IPS-NIHi7 (cell line): ENCODE measurements around the gene RUBCN.
"Not testable (repeated sequence)": the region's sequence is repeated elsewhere in the genome, so short reads cannot be mapped to it uniquely, and the experiment has no call there.

Experiments
- DNase-seq: peaks from one replicate; pipeline ENCODE4 v3.0.0; 2012; ENCODE audit warnings: mixed read lengths; ENCODE audit errors: extremely low spot score

RUBCN gene

GRCh38 chr3:197685546-197685945, 51.2 kb downstream of the RUBCN start:
- DNase-seq: no peak

- no peak for DNase-seq
These were observed 53.5 kb downstream of the RUBCN start for GRCh38 chr3:197683191-197683590.

DNA sequence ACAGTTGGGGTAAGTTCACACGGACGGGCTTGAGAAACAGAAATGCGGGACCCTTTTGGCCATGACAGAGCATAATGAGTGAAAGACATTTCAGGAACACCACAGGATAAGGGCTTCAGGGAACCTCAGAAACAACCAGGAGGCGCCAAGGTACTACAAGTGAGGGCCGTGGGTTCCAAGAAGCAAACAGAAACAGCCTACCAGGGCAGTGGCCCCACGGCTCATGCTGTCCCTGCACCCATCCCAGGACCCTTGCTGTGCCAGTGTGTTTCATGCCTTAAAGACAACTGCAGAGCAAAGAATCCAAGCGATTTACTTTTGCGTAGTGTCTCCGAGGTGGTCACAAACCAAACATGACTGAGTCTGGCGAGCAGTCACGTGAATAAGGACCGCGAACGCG, 54.0 kb downstream of the RUBCN start:
- peak; percentile 31 for DNase-seq

GRCh38 chr3:197680955-197681521, 55.7 kb downstream of the RUBCN start:
- DNase-seq: peak; percentile 61

GRCh38 chr3:197675951-197676350, 60.8 kb downstream of the RUBCN start:
- DNase-seq: no peak

DNA sequence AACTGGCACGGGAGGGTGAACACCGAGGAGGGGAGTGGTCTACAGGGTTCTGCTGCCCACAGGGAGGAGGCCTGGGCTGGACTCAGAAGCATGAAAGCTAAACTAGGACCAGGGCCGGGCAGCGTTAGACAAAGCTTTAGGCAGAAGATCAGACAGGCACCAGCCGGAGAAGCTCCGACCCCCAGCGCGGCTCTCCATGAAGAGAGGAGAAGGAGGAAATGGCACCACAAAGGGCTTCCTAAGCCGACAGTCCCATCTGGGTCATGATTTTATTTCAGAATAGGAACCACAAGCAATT, 61.2 kb downstream of the RUBCN start:
- DNase-seq: no peak

DNA sequence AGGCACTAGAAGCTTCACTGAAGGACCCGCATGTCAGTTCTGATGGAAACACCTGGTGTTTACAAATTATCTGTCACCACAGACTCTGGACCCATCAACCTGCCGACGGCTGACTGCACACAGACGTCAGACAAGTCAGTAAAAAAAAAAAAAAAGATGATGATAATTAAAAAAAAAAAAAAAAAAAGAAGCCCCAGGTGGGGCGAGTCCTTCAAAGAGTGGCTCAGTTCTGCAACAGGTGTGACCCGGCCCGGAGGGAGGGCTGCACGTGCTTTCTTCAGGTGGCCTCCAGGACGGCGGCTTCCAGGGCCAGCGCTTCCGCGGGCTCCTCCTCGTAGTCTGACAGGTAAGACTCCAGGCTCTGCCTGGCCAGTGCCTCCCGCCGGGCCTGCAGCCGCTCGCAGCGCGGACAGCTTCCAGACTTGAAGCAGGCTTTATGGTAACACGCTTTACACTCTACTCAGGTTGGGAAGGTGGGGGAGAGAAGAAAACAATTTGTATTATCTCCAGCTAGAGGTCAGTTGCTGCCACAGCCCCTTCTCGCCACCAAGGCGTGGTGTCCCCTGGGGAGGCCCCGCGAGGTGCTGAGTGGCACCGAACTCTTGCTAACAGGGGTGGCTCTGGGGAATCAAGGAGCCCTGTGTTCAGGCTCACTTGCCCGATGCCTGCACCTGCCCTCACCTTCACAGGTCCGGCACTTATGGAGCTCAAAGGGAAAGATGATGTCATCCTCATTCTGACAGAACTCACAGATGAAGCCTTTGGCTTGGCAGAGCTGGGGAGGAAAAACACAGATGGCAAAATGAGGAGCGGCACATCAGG, 61.8 kb downstream of the RUBCN start:
- DNase-seq: no peak

- DNase-seq: no peak
These were observed 63.5 kb downstream of the RUBCN start for GRCh38 chr3:197673170-197673569.

DNA sequence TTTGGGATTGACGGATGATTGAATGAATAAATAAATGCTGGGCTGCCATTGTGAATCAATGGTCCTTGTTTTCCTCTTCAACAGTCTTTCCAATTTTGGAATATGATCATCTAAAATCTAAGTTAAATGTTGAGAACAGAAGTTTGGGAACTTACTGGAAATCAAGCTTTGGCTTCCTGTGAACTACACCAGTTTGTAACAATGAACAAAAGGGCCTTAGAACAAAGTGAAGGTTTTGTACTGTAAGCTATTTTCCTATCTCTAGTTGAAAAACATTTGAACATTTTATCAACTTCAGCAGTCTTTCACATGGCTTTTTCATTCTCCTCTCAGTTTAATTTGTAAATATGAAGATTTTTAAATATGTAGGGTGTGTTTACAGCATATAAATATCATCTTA, 66.3 kb downstream of the RUBCN start:
- DNase-seq: no peak

DNA sequence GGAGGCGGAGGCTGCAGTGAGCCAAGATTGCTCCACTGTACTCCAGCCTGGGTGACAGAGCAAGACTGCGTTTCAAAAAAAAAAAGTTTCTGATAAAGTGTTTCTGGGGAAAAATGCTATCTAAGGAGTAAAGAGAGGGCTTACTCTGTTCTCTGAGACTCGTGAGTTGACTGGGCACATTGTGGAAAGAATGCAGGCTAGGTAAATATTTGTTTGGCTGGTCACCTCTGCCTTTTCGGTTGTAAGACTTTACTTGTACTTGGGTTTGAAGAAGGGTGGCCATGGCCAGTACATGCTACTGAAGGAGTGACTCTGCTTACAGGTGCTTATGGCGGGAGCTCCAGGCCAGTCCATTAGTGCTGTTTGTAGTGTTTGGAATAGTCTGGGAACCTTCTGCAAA, 68.7 kb downstream of the RUBCN start:
- no peak for DNase-seq

DNA sequence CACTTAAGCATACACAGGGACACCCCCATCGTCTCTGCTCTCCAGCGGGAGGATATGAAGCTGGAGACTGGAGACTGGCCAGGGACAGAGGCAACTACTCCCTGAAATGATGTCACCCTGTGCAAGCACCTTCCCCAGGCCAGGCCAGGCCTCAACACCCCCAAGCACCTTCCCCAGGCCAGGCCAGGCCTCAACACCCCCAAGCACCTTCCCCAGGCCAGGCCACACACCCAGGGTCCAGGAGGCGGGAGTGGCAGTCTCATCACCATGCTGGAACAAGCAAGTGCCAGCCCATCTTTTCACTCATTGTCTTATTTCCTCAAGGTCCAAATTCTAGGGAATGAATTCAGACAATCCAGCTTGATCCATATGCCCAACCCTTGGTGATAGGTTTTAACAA, 69.4 kb downstream of the RUBCN start:
- not testable (repeated sequence) for DNase-seq

DNA sequence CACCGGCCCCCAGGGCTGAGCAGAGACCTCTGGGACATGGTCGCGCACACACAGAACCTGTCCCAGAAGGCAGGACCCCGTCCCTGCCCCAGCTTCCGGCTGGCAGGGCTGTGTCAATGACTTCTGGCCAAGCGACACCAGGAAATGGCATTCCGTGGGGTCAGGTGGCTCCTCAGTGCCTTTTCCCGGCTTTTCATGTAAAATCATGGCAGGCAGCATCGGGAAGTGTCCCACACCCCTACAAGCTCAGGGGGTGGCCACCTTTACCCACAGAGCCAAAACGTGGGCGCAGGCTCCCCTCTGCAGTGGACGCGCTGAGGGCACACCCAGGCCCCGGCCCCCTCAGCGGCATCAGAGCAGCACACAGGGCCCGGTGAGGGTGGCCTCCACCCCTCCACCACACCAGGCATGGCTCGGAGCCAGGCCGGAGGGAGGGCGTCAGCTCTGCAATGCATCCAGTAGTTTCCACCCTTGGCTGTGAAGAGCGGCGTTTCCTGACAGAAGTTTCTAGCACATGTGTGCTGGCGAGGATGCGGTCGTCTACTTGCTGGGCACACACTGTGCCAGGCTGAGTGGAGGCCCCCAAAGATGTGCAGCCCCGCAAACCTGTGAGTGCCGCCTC, 70.4 kb downstream of the RUBCN start:
- DNase-seq: not testable (repeated sequence)

- not testable (repeated sequence) for DNase-seq
These were observed 71.2 kb downstream of the RUBCN start for GRCh38 chr3:197665549-197665948.

DNA sequence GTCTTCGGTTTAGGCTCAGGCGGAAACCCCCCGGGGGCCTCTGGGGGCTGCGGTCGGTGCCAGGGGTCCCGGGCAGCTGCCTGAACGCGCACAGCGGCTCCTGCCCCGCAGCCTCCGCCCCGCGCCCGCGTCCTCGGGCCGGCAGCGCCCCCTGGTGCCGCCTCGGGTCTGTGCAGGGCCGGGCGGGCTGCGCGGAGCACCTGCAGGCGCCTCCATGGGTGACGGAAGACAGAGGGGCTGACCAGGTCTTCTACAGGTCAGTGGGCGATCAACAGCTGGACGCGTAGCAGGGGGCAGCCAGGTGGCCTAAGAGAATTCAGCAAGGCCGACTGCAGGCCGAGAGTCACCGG, 71.6 kb downstream of the RUBCN start:
- not testable (repeated sequence) for DNase-seq

- not testable (repeated sequence) for DNase-seq
These were observed 72.1 kb downstream of the RUBCN start for GRCh38 chr3:197664414-197665141.

DNA sequence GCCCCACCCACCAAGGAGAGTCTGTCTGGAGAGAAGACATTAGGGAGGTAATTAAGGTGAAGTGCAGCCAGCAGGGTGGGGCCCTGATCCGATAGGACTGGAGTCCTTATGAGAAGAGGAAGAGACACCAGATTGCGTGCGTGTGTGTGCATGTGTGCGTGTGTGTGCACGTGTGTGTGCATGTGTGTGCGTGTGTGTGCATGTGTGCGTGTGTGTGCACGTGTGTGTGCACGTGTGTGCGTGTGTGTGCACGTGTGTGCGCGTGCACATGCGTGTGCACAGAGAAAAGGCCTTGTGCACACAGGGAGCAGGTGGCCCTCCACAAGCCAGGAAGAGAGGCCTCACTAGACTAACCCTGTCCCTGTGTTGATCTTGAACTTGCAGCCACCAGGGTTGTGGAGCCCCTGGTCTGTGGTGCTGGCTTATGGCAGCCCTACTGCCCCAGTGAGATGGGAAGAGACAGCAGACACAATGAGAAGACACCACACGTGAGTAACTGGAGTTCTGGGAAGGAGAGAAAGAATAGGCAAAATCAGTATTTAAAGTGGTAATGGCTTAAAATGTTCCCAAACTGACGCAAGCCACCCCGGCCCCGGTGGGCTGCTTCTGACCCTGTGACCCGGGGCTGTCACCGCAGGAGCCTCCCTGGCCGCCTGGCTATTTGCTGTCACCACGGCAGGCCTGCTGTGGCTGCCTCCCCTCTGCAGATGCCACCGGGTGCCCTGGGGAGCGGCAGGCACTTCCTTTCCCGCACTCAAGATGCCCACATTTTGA, 73.2 kb downstream of the RUBCN start:
- DNase-seq: not testable (repeated sequence)

DNA sequence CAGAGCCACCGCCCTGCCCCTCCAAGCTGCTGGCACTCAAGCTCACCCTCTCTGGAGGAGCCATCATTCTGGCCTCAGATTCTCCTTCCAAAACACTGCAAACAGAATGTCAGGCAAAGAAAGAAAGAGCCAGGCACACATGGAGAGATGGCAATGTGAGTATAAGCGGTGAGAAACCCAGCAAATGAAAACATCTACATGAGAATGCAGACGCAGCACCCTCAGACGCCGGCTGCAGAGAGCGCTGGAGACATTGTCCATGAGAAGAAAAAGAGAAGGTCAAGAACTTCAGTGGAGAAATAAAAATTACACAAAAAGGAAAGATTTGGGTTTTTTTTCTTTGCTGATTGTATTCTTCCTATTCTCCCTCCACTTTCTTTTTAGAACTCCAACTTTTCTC, 74.4 kb downstream of the RUBCN start:
- not testable (repeated sequence) for DNase-seq

GRCh38 chr3:197661874-197662273, 74.8 kb downstream of the RUBCN start:
- not testable (repeated sequence) for DNase-seq

DNA sequence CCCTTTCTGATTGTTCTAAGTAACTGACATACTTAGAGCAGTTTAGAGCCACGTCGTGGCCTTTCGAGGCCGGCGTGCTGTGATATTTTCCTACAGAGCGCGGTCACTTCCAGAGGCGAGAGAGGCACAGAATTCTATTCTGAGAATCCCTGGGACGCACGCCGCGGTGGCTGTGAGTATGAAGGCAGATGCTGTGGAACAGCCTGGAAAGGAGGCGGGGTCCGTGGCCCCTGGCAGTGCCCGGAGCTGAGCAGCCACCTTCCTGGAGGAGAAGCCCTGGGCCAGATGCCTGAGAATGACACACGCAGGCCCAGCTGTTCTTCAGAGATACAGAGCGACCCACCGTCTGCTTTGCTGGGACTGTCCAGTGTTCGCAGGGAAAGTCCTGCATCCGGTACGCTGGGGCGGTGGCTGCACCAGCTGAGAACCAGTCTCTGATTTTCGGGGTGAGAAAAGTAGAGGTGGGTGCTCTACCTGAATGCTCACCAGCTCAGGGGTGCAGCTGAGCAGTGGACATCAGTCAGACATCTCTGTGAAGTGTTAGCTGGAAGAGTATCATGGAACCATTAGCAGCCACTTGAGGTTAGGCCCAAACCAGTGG, 75.4 kb downstream of the RUBCN start:
- DNase-seq: not testable (repeated sequence)

GRCh38 chr3:197659701-197660100, 77.0 kb downstream of the RUBCN start:
- not testable (repeated sequence) for DNase-seq

DNA sequence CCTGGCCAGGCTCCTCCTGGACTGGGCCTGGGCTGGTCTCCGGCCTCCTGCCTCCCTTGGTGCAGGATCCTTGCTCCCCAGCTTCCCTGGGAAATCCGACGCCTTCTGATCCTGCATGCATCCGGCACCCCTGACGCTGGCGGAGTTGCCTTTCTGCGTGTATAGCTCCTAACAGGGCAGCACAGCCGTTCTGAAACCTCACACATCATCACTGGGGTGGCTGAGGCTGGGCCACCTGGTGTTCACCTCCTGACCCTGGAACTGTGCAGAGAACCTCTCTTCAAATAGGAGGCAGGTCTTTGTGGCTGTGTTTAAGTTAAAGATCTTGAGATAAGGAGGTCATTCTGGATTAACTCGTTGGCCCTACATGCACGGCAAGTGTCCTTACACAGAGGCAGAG, 77.6 kb downstream of the RUBCN start:
- DNase-seq: not testable (repeated sequence)
